GM19240 (cell line): ENCODE data around the gene H6PD.
A peak's percentile ranks its signal among the peaks of the same experiment; 100 is the strongest.

Source experiments
- DNase-seq: peaks from one replicate; pipeline ENCODE4 v3.0.0; 2011; ENCODE audit warnings: low spot score; ENCODE audit not compliant: insufficient read length

H6PD gene

DNA sequence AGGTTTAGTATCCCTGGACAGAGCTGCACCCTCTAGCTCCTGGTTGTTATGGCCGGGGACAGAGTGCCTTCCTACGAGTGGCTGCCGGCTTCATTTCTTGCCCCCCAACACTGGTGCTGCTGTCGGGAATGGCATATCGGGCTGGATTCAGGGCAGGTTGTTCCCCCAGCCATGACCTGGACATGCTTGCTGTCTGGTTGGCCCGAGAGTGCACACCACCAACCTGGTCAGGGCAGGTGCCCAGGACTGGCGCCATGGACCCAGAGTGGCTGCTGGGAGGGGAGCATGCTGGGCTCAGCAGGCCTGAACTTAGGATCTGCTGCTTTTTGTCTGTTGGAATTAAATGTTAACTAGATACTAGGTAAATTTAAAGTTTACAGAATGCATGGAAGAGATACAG lies 21.8 kb downstream of the H6PD start:
- no peak for DNase-seq

DNA sequence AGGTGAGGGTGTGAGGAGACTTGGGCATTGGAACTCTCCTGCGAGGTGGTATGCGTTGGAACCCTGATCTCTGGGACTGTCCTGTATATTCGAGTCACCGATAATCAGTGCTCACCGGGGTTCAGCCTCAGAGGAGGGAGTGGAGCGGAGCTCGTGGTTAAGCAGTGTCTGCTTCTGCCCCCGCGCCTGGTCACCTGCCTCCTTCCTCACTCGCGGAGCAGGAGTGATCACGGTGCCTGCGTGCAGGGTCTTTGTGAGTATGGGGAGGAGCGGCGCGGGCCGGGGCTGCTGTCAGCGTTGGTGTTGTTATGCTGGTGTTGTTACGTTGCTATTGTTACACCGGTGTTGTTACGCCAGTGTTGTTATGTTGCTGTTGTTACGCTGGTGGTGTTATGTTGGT lies 23.3 kb downstream of the H6PD start:
- DNase-seq: no peak

DNA sequence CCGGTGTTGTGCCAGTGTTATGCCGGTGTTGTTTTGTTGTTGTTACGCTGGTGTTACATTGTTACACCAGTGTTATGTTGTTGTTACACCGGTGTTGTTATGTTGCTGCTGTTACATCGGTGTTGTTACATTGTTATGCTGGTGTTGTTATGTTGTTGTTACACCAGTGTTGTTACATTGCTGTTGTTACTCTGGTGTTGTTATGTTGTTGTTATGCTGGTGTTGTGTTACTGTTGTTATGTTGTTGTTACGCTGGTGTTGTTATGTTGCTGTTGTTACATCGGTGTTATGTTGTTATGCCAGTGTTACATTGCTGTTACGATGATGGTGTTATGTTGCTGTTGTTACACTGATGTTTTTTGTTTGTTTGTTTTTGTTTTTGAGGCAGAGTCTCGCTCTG lies 24.1 kb downstream of the H6PD start:
- no peak for DNase-seq

GRCh38 chr1:9260059-9260766 lies 25.6 kb downstream of the H6PD start:
- no peak for DNase-seq

- DNase-seq: no peak
Measured at GRCh38 chr1:9261496-9261895, 26.9 kb downstream of the H6PD start.

DNA sequence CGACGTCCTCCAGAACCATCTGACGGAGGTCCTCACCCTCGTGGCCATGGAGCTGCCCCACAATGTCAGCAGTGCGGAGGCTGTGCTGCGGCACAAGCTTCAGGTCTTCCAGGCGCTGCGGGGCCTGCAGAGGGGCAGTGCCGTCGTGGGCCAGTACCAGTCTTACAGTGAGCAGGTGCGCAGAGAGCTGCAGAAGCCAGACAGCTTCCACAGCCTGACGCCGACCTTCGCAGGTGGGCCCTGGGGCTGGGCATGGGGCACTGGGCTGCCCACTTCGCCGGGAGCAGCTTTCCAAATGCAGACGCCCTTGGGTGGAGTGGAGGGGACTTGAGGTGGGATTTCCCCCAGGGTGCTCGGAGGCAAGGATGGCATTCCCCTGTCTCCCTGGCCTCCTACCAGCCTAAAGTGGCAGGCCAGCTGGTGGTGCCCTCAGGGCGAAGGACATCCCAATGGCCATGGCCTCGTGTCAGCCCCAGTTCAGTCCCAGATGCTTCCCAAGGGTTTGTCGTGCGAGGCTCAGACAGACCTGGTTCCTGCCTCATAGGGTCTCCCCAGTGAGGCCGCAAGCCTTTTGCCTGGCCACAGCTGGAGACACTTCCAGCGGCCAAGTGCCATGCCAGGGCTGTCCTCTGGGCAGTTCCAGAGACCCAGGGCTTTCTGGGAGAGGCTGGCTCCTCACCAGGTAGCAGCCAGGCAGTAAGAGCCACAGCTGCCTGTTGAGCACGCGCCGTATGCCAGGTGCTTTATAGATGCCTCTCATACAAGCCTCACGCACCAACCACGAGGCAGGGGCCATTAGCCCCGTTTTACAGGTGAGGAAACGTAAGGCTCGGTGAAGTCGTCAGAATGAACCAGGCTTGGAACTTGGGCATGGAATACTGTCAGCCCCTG lies 27.8 kb downstream of the H6PD start:
- no peak for DNase-seq

DNA sequence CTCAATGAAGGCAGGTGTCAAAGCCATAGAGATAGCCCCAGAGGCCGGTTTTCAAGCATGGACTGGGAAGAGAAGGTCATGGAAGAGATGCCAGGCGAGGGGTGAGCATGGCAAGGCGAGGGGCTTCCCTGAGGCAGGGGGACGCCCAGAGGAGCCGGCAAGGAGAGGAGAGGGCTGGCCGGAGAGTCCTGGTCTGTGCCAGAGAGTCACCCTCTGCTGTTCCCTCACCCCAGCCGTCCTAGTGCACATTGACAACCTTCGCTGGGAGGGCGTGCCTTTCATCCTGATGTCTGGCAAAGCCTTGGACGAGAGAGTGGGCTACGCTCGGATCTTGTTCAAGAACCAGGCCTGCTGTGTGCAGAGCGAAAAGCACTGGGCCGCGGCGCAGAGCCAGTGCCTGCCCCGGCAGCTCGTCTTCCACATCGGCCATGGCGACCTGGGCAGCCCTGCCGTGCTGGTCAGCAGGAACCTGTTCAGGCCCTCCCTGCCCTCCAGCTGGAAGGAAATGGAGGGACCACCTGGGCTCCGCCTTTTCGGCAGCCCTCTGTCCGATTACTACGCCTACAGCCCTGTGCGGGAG lies 28.8 kb downstream of the H6PD start:
- no peak for DNase-seq

- DNase-seq: no peak
Measured at GRCh38 chr1:9263984-9264872, 29.7 kb downstream of the H6PD start.

GRCh38 chr1:9265037-9265436 lies 30.5 kb downstream of the H6PD start:
- no peak for DNase-seq

- no peak for DNase-seq
Measured at GRCh38 chr1:9265968-9266367, 31.4 kb downstream of the H6PD start.

GRCh38 chr1:9267352-9267686 lies 32.7 kb downstream of the H6PD start:
- no peak for DNase-seq

GRCh38 chr1:9267827-9268581 lies 33.4 kb downstream of the H6PD start:
- no peak for DNase-seq

- no peak for DNase-seq
Measured at GRCh38 chr1:9269078-9269501, 34.5 kb downstream of the H6PD start.

GRCh38 chr1:9269721-9270120 lies 35.1 kb downstream of the H6PD start:
- DNase-seq: no peak

DNA sequence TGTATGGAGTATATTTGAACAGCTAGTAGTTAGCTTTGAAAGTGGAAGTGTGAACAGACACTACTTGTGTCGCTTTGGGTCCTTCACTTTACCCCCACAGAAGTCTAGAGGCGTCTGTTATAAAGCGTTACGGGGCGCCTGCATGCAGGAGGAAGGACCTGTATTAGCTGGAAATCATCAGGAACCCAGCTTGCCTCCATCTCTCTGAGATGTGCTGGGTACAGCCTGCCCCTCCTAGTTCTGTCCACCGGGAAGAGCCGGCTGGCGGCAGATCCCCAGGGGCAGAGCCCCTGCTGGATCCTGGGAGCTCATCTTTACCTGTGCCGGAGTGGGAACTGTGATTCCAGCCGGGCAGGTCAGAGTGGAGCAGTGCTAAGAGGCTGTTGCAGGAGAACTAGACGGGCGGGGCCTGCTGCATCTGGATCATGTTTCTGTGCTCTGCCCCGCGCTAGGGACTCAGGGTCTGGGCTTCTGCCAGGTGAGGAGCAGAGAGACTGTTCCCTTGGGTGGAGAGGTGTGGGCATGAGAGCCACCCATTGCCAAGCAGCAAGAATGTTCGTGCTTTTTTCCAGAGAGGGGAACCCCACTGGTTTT lies 35.8 kb downstream of the H6PD start:
- DNase-seq: no peak

GRCh38 chr1:9271283-9271682 lies 36.7 kb downstream of the H6PD start:
- no peak for DNase-seq

- DNase-seq: no peak
Measured at GRCh38 chr1:9271861-9272595, 37.5 kb downstream of the H6PD start.

DNA sequence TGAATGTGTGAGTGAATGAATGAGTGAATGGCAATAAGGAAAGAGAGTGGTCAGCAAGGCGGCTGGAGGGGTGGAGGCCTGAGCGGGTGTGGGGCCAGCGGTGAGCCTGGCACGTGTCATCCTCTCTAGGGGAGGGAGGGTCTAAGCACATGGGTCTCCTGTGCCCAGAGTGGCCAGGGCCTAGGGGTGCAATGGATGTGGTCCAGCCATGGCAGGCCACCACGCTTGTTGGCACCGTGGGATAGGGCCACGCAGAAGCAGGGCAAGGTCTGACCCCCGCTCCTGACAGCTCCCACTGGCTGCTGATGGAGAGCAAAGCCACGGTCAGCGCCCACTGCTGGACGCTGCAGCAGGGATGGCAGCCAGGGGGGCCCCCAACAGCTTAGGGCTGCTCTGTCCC lies 38.6 kb downstream of the H6PD start:
- no peak for DNase-seq

DNA sequence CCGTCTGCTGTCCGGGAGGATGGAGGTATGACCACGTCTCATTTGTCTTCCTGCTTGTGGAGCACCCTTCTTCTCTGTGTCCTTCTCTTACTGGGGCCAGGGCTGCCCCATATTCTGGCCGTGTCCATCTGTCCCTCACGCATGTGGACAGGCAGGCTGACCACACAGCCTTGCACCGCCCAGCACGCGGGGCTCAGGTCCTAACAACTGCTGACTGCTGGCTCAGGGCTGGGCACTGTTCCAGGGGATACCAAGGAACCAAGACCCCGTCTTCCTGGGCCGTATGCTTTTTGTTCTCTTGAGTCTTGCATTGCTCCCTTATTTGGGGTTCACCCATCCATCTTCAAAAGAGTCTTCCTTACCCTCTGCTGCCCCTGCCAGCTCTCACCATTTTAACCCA lies 40.6 kb downstream of the H6PD start:
- DNase-seq: no peak

- peak; percentile 96 for DNase-seq
Measured at GRCh38 chr1:9275567-9276034, 41.0 kb downstream of the H6PD start.
